Fibroblast of mammary gland (primary cell): ENCODE results near the gene IRF2BP1.
"Not testable (repeated sequence)": the region's sequence is repeated elsewhere in the genome, so short reads cannot be mapped to it uniquely, and the experiment has no call there.

ENCODE experiments used
- DNase-seq: peaks from one replicate; pipeline ENCODE4 v3.0.0-alpha.2; 2010; ENCODE audit warnings: low read depth
- H3K4me3 ChIP-seq: 2 replicates; pipeline ENCODE4 v1.5.1; 2011; ENCODE audit warnings: low read depth, mild to moderate bottlenecking, low read length, moderate library complexity; ENCODE audit not compliant: control insufficient read depth
- CTCF ChIP-seq: conservative IDR thresholded peaks from 2 replicates; pipeline ENCODE4 v1.5.1; 2011; ENCODE audit warnings: low read depth, low read length, inconsistent platforms; ENCODE audit not compliant: control insufficient read depth, insufficient read depth

The IRF2BP1 gene

GRCh38 chr19:45876161-45876410 is 9.9 kb downstream of the IRF2BP1 start:
- DNase-seq = no peak
- no peak for TF ChIP-seq CTCF
- no peak overlapping the region for H3K4me3 ChIP-seq

GRCh38 chr19:45874620-45874966 is 11.3 kb downstream of the IRF2BP1 start:
- no peak for DNase-seq
- no peak overlapping the region for H3K4me3 ChIP-seq
- TF ChIP-seq CTCF = no peak

GRCh38 chr19:45873219-45873772 is 12.6 kb downstream of the IRF2BP1 start:
- TF ChIP-seq CTCF = no peak
- no peak overlapping the region for H3K4me3 ChIP-seq
- DNase-seq = no peak

- TF ChIP-seq CTCF = no peak
- no peak overlapping the region for H3K4me3 ChIP-seq
- DNase-seq = no peak
Observed at GRCh38 chr19:45872095-45872919, 13.6 kb downstream of the IRF2BP1 start.

GRCh38 chr19:45870798-45871197 is 15.1 kb downstream of the IRF2BP1 start:
- H3K4me3 ChIP-seq = no peak overlapping the region
- no peak for DNase-seq
- TF ChIP-seq CTCF = no peak

GRCh38 chr19:45867241-45867640 is 18.7 kb downstream of the IRF2BP1 start:
- H3K4me3 ChIP-seq, DNase-seq: not testable (repeated sequence)

- no peak overlapping the region for H3K4me3 ChIP-seq
- TF ChIP-seq CTCF = no peak
- DNase-seq = no peak
Observed at GRCh38 chr19:45866400-45867176, 19.4 kb downstream of the IRF2BP1 start.
